HG02759 (cell line): Measurements from ENCODE around the gene DKK3.

Source experiments
- ATAC-seq: cut with Tn5 transposase; IDR thresholded peaks from one replicate; pipeline ENCODE4 v1.9.1; 2021; ENCODE audit warnings: mild to moderate bottlenecking, moderate library complexity; ENCODE audit not compliant: unreplicated experiment

The DKK3 gene

GRCh38 chr11:12005476-12005875 lies 3.0 kb downstream of the DKK3 start:
- ATAC-seq = no peak

- ATAC-seq = no peak
These were observed 3.4 kb downstream of the DKK3 start for GRCh38 chr11:12005061-12005460.

GRCh38 chr11:12003815-12004214 lies 4.6 kb downstream of the DKK3 start:
- ATAC-seq = no peak

GRCh38 chr11:12003336-12003735 lies 5.1 kb downstream of the DKK3 start:
- no peak for ATAC-seq

GRCh38 chr11:12001186-12001585 lies 7.2 kb downstream of the DKK3 start:
- no peak for ATAC-seq

- ATAC-seq = no peak
These were observed 10.2 kb downstream of the DKK3 start for GRCh38 chr11:11998091-11998781.

- ATAC-seq = no peak
These were observed 11.4 kb downstream of the DKK3 start for GRCh38 chr11:11997049-11997322.

GRCh38 chr11:11996321-11997048 lies 11.9 kb downstream of the DKK3 start:
- no peak for ATAC-seq

- ATAC-seq = no peak
These were observed 12.8 kb downstream of the DKK3 start for GRCh38 chr11:11995601-11996000.

- no peak for ATAC-seq
These were observed 14.6 kb downstream of the DKK3 start for GRCh38 chr11:11993839-11994238.

GRCh38 chr11:11992257-11993212 lies 15.9 kb downstream of the DKK3 start:
- no peak for ATAC-seq

- ATAC-seq = no peak
These were observed 18.4 kb downstream of the DKK3 start for GRCh38 chr11:11989774-11990744.

GRCh38 chr11:11988681-11989261 lies 19.7 kb downstream of the DKK3 start:
- ATAC-seq = no peak

GRCh38 chr11:11988099-11988651 lies 20.3 kb downstream of the DKK3 start:
- ATAC-seq = no peak

GRCh38 chr11:11987503-11988022 lies 20.9 kb downstream of the DKK3 start:
- no peak for ATAC-seq

- ATAC-seq = no peak
These were observed 22.2 kb downstream of the DKK3 start for GRCh38 chr11:11985954-11986949.

- ATAC-seq = no peak
These were observed 23.3 kb downstream of the DKK3 start for GRCh38 chr11:11985016-11985715.

- no peak for ATAC-seq
These were observed 23.9 kb downstream of the DKK3 start for GRCh38 chr11:11984563-11984962.
